AG04449 (cell line): ENCODE measurements around the gene OBSL1.

Experiments used
- CTCF ChIA-PET: fragments of 350-600 bp; formaldehyde crosslinking; extraction: SDS; loops from one replicate; lab custom pipeline; 2021; ENCODE audit warnings: antibody characterized with exemption; lab: Yijun Ruan, JAX
- POLR2A ChIA-PET: fragments of 400-600, 350-600 bp; formaldehyde crosslinking; extraction: SDS; loops from one replicate; lab custom pipeline; 2020; ENCODE audit warnings: antibody characterized with exemption, inconsistent platforms; lab: Yijun Ruan, JAX
- DNase-seq: peaks from one replicate; pipeline ENCODE4 v3.0.0-alpha.2; 2010; ENCODE audit warnings: low read depth, low spot score
- H3K4me3 ChIP-seq: 2 replicates; pipeline ENCODE4 v1.5.1; 2011; ENCODE audit warnings: low read depth, mild to moderate bottlenecking, control low read depth, low read length
- CTCF ChIP-seq: IDR thresholded peaks from one replicate; pipeline ENCODE4 v1.5.1; 2011; ENCODE audit warnings: mild to moderate bottlenecking, moderate library complexity, low read length, control low read depth, inconsistent platforms; ENCODE audit not compliant: insufficient read depth; ENCODE audit errors: missing control alignments

OBSL1 gene

GRCh38 chr2:219514196-219514761, 57.1 kb downstream of the OBSL1 start, which contains the start of gene ASIC4:
TSS of gene ASIC4 (plus strand) at chr2:219514482. CDS start at chr2:219514725, 243 bp downstream.
- no peak for DNase-seq
- CTCF ChIA-PET: interaction anchor here (1.0 to 39.0 kb wide), 5 partner anchors 11 to 113 kb away, joined by 3 to 1084 read pairs (median 4); partner anchors contain the start of gene GMPPA
- POLR2A ChIA-PET: interaction anchor here (1.7 kb wide), 1 partner anchor 16 kb away, joined by 9 read pairs; the partner anchor contains the start of gene GMPPA
- TF ChIP-seq CTCF: no peak
- H3K4me3 ChIP-seq: no peak within 1 kb of the TSS; the same call in 1 of the 2 replicates

GRCh38 chr2:219513787-219514186, 57.6 kb downstream of the OBSL1 start:
- ChIA-PET CTCF (interaction anchor here (1.0 to 39.0 kb wide), 5 partner anchors 11 to 112 kb away, joined by 3 to 1084 read pairs (median 4); partner anchors contain the start of gene GMPPA), POLR2A (interaction anchor here (1.7 kb wide), 1 partner anchor 16 kb away, joined by 9 read pairs; the partner anchor contains the start of gene GMPPA)
- no peak for TF ChIP-seq CTCF

GRCh38 chr2:219512524-219513216, 58.7 kb downstream of the OBSL1 start:
- no peak overlapping the region for H3K4me3 ChIP-seq
- no peak for TF ChIP-seq CTCF
- ChIA-PET CTCF (interaction anchor here (1.0 to 39.0 kb wide), 4 partner anchors 12 to 111 kb away, joined by 3 to 1084 read pairs (median 84); partner anchors contain the start of gene GMPPA), POLR2A (interaction anchor here (1.7 kb wide), 1 partner anchor 14 kb away, joined by 9 read pairs; the partner anchor contains the start of gene GMPPA)
- no peak for DNase-seq

More at GRCh38 chr2:219513787-219514186, 57.6 kb downstream of the OBSL1 start:
- DNase-seq: no peak
- H3K4me3 ChIP-seq: no peak overlapping the region

GRCh38 chr2:219511547-219512325, 59.6 kb downstream of the OBSL1 start:
- TF ChIP-seq CTCF: no peak
- H3K4me3 ChIP-seq: no peak overlapping the region
- ChIA-PET POLR2A (interaction anchor here (0.8 to 1.2 kb wide), 4 partner anchors 10 to 58 kb away, joined by 3 read pairs; no protein-coding TSS in a partner anchor), CTCF (interaction anchor here (0.9 to 39.0 kb wide), 11 partner anchors 13 to 353 kb away, joined by 3 to 1084 read pairs (median 4); partner anchors contain the start of gene GMPPA)
- no peak for DNase-seq

- TF ChIP-seq CTCF: no peak
- no peak for DNase-seq
- H3K4me3 ChIP-seq: no peak overlapping the region
- ChIA-PET CTCF (interaction anchor here (0.9 to 39.0 kb wide), 20 partner anchors 13 to 352 kb away, joined by 3 to 1084 read pairs (median 5); partner anchors contain the start of genes DNPEP, GMPPA and SPEG), POLR2A (interaction anchor here (0.8 to 2.5 kb wide), 8 partner anchors 10 to 57 kb away, joined by 3 to 28 read pairs (median 3); partner anchors contain the start of gene GMPPA)
Measured at GRCh38 chr2:219510512-219511135, 60.7 kb downstream of the OBSL1 start.
